HG03135 (cell line): ENCODE results near the gene HSD17B1.
"Not testable (repeated sequence)": the region's sequence is repeated elsewhere in the genome, so short reads cannot be mapped to it uniquely, and the experiment has no call there.

Experiments
- ATAC-seq: cut with Tn5 transposase; IDR thresholded peaks from one replicate; pipeline ENCODE4 v1.9.1; 2021; ENCODE audit warnings: mild to moderate bottlenecking, moderate library complexity; ENCODE audit not compliant: unreplicated experiment

HSD17B1 gene

DNA sequence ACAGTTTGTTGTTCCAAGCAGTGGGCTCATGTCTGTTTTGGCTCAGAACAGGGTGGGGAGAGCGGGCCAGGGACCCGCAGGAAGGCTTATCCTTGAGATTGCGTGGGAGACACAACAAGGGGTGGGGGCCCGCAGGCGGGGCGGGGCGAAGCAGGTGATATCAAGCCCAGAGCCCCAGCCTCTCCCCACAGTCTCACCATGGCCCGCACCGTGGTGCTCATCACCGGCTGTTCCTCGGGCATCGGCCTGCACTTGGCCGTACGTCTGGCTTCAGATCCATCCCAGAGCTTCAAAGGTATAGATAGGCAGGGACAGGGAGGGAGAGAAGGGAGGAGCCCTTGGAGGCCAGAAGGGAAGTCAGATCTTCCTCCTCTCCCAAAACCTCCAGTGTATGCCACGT lies at the start of gene HSD17B1:
Gene HSD17B1, plus strand, starts transcription at position 188 of the 400 bp plus-strand sequence. Its CDS starts 11 bp downstream, at position 199.
- not testable (repeated sequence) for ATAC-seq

- no peak for ATAC-seq
Observed at GRCh38 chr17:42502926-42503325, 49.8 kb upstream of the HSD17B1 start.

GRCh38 chr17:42507671-42508070 lies 45.1 kb upstream of the HSD17B1 start:
- no peak for ATAC-seq

DNA sequence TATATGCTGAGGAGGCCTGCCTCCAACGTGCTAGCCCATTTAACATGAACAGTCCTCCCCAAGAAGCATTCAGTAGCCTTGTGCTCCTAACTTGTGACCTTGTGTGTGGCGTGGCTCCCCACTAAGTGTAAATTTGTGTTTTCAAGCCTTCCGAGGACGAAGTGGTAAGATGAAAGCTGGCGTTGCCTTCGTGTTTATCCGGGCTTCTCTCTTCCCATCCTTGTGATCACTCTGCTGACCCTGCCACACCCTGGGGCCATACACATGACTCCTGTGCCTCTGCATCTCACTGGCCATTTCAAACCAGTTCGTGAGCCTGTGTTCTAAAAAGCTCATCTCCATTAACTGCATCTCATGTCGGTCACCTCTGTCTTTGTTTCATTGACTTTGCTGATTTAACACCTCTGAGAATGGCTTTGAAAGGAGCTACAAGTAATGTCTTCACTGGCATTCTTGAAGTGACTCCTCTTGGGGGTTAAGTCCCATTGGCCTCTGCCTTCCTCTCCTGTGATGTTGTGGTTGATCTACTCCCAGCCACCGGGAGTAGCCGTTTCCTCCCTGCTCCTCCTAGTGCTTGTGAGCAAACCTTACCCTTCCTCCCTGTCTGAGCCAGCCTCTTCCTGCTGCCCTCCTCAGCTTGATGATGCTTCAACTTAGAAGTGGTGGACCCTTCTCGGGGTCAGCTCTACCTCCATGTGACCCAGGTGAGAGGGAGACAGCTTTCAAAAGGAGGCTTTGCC lies 44.1 kb upstream of the HSD17B1 start:
- ATAC-seq: no peak

GRCh38 chr17:42509409-42509808 lies 43.3 kb upstream of the HSD17B1 start:
- ATAC-seq: no peak

DNA sequence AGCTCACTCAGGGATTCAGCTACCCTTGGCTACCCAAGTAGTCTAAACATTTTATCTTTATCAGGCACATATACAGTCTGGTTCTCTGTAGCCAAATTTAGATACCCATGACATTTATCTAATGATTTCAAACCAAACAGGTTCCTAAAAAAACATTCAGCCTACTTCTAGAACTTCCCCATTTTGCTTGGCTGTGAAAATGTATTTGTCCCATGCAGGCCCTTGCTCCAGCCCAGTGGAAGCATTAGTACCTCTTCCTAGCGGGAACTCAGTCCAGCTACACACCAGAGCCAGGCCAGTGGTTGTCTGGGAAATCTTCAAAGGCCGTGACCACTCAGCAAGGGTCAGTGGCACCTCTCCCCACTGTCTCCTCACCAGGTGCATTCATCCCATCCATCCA lies 42.9 kb upstream of the HSD17B1 start:
- ATAC-seq: no peak

DNA sequence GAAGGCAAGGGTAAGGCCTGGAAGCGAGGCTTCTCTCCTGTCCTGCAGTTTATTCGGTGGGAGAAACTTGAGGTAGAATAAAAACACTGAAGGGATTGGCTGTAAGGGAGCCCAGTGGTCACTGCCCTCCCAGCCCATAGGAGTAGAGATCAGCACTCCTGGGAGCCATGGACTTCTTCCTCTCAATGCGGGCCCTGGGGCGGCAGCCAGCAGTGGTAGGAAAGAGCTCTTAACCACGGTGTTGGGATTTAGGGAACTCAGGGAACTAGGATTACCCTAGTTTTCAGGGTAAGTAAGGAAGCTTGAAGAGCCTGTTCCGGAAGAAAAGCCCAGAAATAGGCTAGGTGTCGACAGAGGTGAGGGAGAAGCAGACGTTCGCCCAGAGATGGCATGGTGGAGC lies 40.5 kb upstream of the HSD17B1 start:
- ATAC-seq: no peak

DNA sequence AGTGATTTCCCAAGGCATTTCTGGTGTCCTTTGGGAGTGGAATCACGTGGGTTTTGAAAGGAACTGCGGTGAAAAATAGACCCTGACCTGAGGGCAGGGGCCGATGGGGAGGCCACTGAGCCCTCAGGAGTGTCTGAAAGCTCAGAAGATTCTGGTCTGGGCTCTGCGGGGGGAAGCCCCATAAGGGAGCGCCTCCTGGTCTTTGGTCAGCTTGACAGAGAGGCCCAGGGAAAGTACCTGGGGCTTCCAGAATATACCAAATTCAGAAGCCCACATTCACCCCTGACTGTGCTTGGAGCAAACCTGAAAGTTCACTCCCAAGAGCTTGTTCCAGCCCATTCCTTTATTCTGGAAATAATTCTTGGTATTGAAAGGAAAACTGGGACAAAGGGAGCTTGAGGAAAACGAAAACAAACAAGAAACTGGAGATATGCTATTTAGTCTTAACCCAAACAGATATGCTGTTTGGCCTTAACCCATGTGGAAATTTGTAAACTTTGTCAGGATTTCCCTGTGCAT lies 39.9 kb upstream of the HSD17B1 start:
- ATAC-seq: no peak

GRCh38 chr17:42513686-42514085 lies 39.0 kb upstream of the HSD17B1 start:
- no peak for ATAC-seq

GRCh38 chr17:42514279-42514678 lies 38.4 kb upstream of the HSD17B1 start:
- ATAC-seq: no peak

DNA sequence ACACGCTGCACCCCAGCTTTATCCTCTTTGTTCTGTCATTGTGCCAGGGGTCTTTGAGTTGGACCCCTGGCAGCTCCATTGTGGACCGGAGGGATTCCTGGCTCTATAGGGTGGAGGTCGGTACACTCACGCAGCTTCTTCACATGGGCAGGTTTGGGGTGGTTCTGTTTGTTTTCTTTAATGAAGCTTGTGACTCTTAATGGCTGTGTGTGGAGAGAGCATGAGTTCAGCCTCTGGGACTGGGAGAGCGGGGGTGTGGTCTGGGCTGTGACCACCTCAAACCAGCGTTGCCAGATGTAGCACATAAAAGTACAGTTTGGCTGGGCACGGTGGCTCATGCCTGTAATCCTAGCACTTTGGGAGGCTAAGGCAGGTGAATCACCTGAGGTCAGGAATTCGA lies 37.9 kb upstream of the HSD17B1 start:
- no peak for ATAC-seq

DNA sequence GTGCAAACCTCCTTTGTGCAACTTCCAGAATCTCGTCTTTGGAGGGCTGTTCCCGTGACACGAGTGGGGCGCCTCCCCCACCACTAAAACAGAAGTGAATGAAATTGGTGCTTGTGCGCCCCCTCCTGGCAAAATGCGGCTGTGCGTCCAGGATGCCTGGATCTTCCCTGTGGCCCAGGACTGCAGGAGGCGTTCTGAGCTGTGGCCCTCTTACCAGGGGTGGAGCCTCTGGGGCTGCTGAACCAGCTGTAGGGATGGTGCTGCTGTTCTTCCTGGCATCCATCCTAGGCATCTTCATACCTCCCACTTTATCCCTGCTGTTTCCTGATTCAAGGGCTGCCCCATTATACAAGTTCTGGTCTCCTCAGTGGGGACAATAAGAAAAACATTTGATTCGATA lies 35.2 kb upstream of the HSD17B1 start:
- no peak for ATAC-seq

DNA sequence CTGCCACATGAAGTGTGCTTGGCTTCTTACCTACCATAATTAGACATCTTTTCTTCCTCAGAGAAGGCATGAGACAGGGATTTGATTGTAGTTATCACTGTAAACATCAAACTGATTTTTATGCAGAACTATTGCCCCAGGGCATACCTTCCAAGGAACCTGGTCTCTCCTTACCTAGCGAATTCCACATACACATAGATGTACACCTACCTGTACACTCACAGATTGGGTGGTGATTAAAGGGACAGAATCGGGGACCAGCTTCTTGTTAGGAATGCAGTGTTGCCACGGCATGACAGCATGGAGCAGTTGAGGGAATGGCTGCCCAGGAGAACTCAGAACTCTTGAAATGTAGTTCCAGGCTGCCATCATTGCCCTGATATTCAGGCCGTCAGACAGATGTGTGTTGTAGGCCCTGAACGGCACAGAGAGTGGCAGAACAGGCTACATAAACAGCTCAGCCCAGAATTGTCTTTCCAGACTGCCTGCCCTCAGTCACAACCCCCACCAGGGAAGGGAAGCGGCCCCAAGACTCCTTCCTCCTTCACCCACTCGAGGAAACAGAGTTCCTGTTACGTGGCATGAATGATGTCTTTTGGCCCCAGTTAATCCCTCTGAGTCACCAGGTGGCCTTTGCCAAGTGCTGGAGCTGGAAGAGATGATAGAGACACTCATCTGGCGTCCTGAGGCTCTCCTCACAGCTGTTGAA lies 34.5 kb upstream of the HSD17B1 start:
- ATAC-seq: no peak

DNA sequence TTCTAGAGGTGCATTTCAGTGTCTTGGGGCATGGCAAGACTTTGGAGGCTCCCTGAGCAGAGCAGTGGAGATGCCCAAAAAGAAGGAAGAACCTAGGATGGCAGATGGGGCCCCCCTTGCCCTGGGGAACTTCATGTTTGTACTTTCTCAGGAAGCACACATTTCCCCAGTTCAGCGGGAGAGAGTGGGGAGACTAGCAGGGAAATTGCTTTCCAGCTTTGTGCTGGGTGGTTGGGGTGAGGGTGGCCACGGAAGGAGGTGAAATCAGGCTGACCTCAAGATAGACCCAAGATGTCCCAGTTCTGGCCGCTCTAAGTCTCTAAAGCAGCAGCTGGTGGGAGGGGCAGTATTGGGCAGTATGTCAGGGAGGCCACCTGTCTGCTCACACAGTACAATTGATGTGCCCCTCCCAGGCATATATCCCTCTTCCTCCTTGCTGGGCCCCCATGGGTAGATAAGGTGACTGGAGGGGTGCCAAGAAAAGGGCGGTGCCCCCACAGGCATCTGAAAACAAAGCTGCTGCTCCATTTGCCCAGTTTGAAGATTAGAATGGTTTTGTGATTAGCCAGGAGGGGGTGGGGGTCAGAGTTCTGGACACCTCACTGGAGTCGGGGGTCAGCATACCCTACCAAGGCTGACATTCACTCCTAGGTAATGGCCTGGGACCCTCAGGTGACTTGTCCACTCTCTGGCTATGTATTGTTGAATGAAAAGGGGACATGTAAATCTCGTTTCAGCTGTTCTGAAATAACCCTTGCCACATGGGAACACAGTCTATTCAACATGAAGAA lies 33.8 kb upstream of the HSD17B1 start:
- no peak for ATAC-seq

- no peak for ATAC-seq
Observed at GRCh38 chr17:42519546-42520491, 32.9 kb upstream of the HSD17B1 start.

- no peak for ATAC-seq
Observed at GRCh38 chr17:42520540-42520951, 32.2 kb upstream of the HSD17B1 start.

DNA sequence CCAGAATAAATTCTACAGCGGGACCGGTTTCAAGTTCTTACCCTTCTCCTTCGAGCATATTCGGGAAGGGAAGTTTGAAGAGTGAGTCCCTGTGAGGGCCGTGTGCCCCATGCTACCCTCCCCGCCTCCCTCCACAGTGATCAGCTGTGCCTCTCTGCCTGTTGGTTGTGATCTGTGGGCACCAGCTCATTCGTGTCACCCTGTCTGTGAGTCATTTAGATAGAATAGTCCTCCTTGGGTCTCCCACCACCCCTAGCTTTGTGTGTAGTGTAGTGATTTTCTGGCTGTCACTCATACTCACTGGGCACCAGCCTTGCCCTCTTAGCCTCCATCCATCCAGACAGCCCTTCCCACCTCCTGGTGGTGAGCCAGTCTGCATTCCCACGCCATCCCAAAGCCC lies 31.7 kb upstream of the HSD17B1 start:
- ATAC-seq: no peak

GRCh38 chr17:42521666-42522262 lies 31.0 kb upstream of the HSD17B1 start:
- ATAC-seq: no peak

- ATAC-seq: no peak
Observed at GRCh38 chr17:42522263-42522790, 30.4 kb upstream of the HSD17B1 start.
